HS-27A (cell line): ENCODE measurements around the gene NOL4L.

Source experiments
- DNase-seq: peaks from one replicate; pipeline ENCODE4 v3.0.0-alpha.2; 2012; ENCODE audit warnings: low read depth, missing footprints

The NOL4L gene

GRCh38 chr20:32576560-32576959 is 8.6 kb downstream of the NOL4L start:
- no peak for DNase-seq

GRCh38 chr20:32575805-32576204 is 9.3 kb downstream of the NOL4L start:
- DNase-seq = no peak

GRCh38 chr20:32575227-32575581 is 9.9 kb downstream of the NOL4L start:
- DNase-seq = no peak

- peak; percentile 30 for DNase-seq
Measured at GRCh38 chr20:32574296-32575226, 10.6 kb downstream of the NOL4L start.

- no peak for DNase-seq
Measured at GRCh38 chr20:32573167-32573851, 11.8 kb downstream of the NOL4L start.

- no peak for DNase-seq
Measured at GRCh38 chr20:32572271-32572968, 12.7 kb downstream of the NOL4L start.

GRCh38 chr20:32571566-32571965 is 13.6 kb downstream of the NOL4L start:
- no peak for DNase-seq

DNA sequence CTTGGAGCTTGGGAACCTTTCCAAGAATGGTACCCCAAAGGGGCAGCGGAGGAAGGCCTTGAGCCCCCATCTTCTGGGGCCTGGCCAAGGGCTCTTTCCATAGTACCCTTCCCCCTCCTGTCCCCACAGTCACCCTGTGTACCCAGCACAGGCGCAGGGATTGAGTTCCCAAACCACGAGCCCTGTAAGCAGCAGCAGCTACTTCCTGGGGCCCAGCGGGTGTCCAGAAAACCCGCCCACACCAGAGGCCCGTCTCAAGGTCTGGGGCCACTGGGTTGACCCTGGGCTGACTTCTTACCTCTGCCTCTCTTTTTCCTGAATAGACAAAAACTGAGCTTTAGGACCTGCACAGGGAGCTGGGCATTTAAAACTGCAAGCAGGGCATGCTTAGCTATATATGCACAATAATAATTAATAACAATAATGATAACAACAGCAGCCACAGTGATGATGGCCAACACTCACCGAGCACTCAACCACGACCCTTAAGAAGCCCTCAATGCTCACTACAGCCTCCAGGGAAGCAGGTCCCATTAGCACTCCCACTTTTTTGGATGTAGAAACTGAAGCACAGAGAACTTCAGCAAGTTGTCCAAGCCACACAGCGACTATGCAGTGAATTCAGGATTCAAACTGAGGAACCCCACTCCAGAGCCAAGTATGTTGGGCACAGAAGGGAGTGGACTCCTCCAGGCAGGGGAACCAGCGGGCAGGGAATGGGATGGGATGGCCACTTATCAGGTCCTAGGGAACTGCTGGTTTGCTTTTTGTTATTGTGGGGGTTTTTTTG is 14.5 kb downstream of the NOL4L start:
- no peak for DNase-seq

GRCh38 chr20:32569380-32570305 is 15.5 kb downstream of the NOL4L start:
- DNase-seq = no peak

- no peak for DNase-seq
Measured at GRCh38 chr20:32569018-32569379, 16.1 kb downstream of the NOL4L start.

DNA sequence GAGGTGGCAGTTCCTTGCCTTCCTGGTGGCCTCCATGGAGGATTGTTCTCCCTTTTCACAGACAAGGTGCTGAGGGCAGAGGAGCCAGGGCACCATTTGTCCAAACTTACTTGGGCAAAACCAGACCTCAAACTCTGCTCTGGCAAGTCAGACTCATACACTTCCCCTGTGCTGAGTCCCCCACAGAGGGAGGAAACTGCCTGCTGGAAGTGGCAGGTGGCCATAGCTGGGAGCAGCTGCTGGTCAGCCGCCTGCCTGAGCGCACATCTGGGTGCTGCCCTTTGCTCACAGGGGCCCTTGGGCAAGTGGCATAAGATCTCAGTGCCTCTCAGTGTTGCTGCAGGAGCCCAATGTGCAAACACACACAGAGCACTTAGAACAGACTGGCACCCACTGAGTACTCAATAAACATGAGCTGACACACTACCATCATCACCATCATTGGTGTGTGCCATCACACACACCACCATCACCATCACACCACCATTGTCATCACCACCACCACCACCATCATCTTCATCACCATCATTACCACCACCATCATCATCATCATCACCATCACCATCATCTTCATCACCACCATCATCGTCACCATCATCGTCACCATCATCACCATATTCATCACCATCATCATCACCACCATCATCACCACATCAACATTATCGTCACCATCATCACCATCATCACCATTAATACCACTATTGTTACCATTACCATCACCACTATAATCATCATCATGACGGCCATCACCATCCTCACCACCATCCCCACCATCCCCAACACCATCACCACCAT is 17.6 kb downstream of the NOL4L start:
- no peak for DNase-seq

DNA sequence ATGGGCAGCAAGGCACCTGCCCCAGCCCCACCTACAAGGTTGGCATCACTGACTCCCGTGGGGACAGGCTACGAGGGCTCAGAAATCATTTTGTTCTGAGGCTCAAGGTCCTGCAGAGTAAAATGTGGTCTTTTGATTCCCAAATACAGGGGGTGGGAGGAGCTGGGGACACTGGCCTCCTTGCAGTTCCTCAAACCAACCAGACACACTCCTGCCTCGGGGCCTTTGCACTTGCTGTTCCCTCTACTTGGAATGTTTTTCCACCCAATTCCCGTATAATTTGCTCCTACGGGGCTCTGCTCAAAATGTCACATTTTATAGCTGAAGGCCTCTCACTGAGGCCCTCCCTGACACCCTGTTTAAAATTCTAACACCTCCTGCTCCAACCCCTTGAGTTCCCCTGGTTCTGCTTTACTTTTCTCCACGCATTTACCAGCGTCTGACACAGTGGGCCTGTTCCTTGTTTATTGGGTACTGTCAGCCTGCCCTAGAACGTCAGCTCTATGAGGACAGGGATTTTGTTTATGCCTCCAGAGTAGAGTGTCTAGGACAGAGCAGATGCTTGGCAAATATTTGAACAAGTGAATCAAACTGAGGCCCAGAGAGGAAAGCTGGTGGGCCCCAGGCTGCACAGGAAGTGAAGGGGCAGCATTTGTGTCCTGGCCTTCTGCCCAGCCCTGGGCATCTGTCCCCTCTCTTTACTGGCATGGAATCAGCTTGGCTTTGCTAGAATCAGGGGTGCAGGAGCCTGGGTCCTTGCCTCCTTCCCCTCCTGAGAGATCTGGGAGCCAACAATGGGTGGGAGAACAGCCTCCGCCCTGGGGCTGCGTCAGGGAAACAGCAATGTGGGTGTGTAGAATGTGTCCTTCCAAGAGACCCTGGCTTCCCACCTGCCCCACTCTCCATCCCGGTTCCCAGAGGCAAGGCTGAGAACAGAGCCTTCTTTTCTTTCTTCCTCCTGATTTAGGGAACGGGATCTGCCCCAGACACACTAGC is 18.5 kb downstream of the NOL4L start:
- no peak for DNase-seq

DNA sequence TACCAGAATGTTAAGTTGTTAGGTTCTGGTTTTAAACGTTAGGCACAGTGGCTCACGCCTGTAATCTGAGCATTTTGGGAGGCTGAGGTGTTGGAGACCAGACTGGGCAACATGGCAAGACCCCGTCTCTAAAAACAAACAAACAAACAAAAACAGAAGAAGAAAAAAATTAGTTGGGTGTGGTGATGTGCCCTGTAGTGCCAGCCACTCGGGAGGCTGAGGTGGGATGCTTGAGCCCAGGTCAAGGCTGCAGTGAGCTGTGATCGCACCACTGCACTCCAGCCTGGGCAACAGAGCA is 19.4 kb downstream of the NOL4L start:
- no peak for DNase-seq

- no peak for DNase-seq
Measured at GRCh38 chr20:32564921-32565734, 20.0 kb downstream of the NOL4L start.

DNA sequence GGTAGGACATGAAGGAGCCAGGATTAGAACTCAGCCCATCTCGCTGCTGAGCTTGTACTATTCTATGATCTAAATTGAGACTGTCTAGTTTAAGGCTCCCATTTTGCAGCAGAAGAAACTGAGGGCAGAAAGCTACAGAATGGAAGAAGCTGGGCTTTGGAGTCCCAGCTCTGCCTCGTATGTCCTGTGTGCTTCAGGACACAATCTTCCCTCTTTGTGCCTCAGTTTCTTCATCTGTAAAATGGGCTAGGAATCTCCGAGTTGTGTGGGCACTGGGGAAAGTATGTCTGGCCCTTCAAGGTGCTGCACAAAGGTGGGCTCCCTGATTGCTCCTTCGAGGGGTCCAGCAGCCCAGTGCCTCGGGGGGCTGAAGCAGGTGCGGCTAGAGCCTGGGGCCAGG is 20.7 kb downstream of the NOL4L start:
- DNase-seq = no peak

GRCh38 chr20:32563311-32564272 is 21.5 kb downstream of the NOL4L start:
- no peak for DNase-seq

DNA sequence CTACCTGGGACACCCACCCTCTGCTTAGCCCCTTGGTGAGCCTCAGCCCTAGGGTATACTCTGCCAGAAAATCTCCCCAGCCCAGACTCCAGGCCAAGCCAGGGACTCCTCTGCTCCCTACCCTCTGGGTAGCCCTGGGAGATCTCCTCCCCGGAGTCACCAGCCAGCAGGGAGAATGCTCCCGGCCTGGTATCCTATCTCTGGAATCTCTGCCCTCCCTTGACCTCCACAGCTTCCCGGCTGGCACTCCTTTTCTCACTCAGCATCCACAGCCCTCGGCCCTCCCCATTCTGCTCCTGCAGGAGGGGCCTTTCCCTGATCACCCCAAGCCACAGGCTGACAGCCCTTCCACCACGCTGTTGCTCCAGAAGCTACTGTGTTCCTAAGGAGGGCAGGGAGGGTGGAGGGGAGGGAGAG is 22.6 kb downstream of the NOL4L start:
- no peak for DNase-seq
